Measurements from ENCODE around the gene DEPDC4. TPM values are rescaled to one million over a fixed set of nuclear protein-coding genes. Genes with fewer than 3 reads are reported as not detected.
A peak's percentile ranks its signal among the peaks of the same experiment; 100 is the strongest.

Gene DEPDC4
- total and polyA plus RNA-seq, 7 experiments from 2014 or later, result 0.64 to 1.3 (median 0.87) TPM

- no peaks in the 10 kb centered on the region for H3K9me3 ChIP-seq (ENCODE audit: control insufficient read depth in 2 of 3, low read length in 3 of 3)
- Mint-ChIP-seq H3K4me1 (peaks cover 0 to 8% (median 6%) of the 10 kb centered on the region in 7 donors), H3K36me3 (peaks cover 0 to 14% (median 4%) of the 10 kb centered on the region in 5 donors), H3K4me3 (no peak overlapping the region), H3K27ac (no peak overlapping the region), H3K27me3 (no peaks in the 10 kb centered on the region), H3K9me3 (peaks cover 0 to 5% (median 0%) of the 10 kb centered on the region in 11 donors)
- ATAC-seq (no peak), DNase-seq (no peak)
- H3K4me3 ChIP-seq (ENCODE audit: low read length), result no peak overlapping the region
- no peaks in the 10 kb centered on the region for H3K36me3 ChIP-seq (ENCODE audit: control insufficient read depth in 2 of 3, insufficient read depth in 3 of 3, low read length in 3 of 3)
- ChIA-PET CTCF (no interaction called here), POLR2A (no interaction called here)
- intact Hi-C loops (cut with micrococcal nuclease), result no loop called here
- H3K4me1 ChIP-seq (ENCODE audit: control insufficient read depth in 2 of 2, insufficient read depth in 2 of 2, low read length in 2 of 2), result no peaks in the 10 kb centered on the region
- H3K27me3 ChIP-seq (ENCODE audit: control insufficient read depth in 2 of 2, insufficient read depth in 2 of 2, low read length in 2 of 2), result no peaks in the 10 kb centered on the region
- H3K27ac ChIP-seq (ENCODE audit: low read depth, low read length), result no peak overlapping the region
Observed at GRCh38 chr12:100253437-100253836, 13.4 kb downstream of the DEPDC4 start.

DNA sequence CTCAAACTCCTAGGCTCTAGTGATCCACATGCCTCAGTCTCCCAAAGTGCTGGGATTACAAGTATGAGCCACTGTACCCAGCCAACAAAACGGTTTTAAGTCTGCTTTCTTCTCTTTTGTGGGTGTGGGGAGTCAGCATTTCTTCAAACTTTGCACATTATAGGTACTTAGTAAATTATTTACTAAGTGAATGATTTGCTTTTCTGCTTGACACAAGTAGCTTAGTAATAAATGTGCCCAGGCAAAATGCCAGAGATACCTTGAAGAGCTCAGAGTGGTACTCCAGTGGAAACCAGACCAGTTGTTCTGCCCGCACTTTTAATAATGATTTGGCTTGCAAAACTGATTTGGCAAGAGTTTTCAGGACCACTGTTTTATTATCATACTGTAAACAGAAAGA is 15.0 kb downstream of the DEPDC4 start:
- H3K36me3 Mint-ChIP-seq, result peaks cover 0 to 7% (median 0%) of the 10 kb centered on the region in 5 donors
- Histone ChIP-seq H3K27me3 (ENCODE audit: control insufficient read depth in 2 of 2, insufficient read depth in 2 of 2, low read length in 2 of 2) (no peaks in the 10 kb centered on the region), H3K4me1 (ENCODE audit: control insufficient read depth in 2 of 2, insufficient read depth in 2 of 2, low read length in 2 of 2) (no peaks in the 10 kb centered on the region), H3K4me3 (ENCODE audit: low read length) (no peak overlapping the region), H3K36me3 (ENCODE audit: control insufficient read depth in 2 of 3, insufficient read depth in 3 of 3, low read length in 3 of 3) (no peaks in the 10 kb centered on the region), H3K27ac (ENCODE audit: low read depth, low read length) (no peak overlapping the region), H3K9me3 (ENCODE audit: control insufficient read depth in 2 of 3, low read length in 3 of 3) (no peaks in the 10 kb centered on the region)
- H3K27me3 Mint-ChIP-seq, result no peaks in the 10 kb centered on the region
- no peaks in the 10 kb centered on the region for H3K9me3 Mint-ChIP-seq
- ATAC-seq, result no peak
- POLR2A ChIA-PET, result no interaction called here
- no peak for DNase-seq
- no peak overlapping the region for H3K4me3 Mint-ChIP-seq
- intact Hi-C loops (cut with micrococcal nuclease), result no loop called here
- peak overlapping the region in 1 of 9 donors; percentile 22 for H3K27ac Mint-ChIP-seq
- H3K4me1 Mint-ChIP-seq, result no peaks in the 10 kb centered on the region
- CTCF ChIA-PET, result no interaction called here

- ATAC-seq (no peak), DNase-seq (no peak)
- intact Hi-C loops (cut with micrococcal nuclease), result no loop called here
- Histone ChIP-seq H3K36me3 (ENCODE audit: control insufficient read depth in 2 of 3, insufficient read depth in 3 of 3, low read length in 3 of 3) (no peaks in the 10 kb centered on the region), H3K27ac (ENCODE audit: low read depth, low read length) (no peak overlapping the region), H3K4me1 (ENCODE audit: control insufficient read depth in 2 of 2, insufficient read depth in 2 of 2, low read length in 2 of 2) (no peaks in the 10 kb centered on the region), H3K9me3 (ENCODE audit: control insufficient read depth in 2 of 3, low read length in 3 of 3) (no peaks in the 10 kb centered on the region), H3K4me3 (ENCODE audit: low read length) (no peak overlapping the region), H3K27me3 (ENCODE audit: control insufficient read depth in 2 of 2, insufficient read depth in 2 of 2, low read length in 2 of 2) (no peaks in the 10 kb centered on the region)
- Mint-ChIP-seq H3K27me3 (no peaks in the 10 kb centered on the region), H3K9me3 (no peaks in the 10 kb centered on the region), H3K4me1 (no peaks in the 10 kb centered on the region), H3K27ac (peak overlapping the region in 1 of 9 donors; percentile 12), H3K36me3 (peaks cover 0 to 11% (median 0%) of the 10 kb centered on the region in 5 donors), H3K4me3 (no peak overlapping the region)
- ChIA-PET CTCF (no interaction called here), POLR2A (no interaction called here)
Observed at GRCh38 chr12:100249941-100250340, 16.9 kb downstream of the DEPDC4 start.

DNA sequence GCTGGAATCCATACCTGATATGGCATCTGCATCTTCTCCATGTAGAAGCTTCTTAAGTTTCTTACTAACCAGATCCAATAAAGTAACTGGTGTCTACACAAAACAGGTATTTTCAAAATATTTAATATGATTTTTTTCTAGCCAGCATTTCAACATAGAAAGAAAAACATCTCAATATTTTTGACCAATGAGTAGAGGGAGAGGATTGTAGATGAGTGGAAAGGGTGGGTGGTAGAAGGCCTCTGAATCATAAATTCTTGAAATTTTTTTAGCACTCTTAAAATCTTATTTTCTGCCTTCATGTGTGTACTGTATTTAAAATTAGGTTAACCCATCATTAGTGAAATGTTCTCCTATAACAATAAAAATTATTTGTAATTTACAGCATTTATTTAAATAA is 18.0 kb downstream of the DEPDC4 start:
- no peak for DNase-seq
- H3K27ac ChIP-seq (ENCODE audit: low read depth, low read length), result no peak overlapping the region
- Mint-ChIP-seq H3K9me3 (no peaks in the 10 kb centered on the region), H3K36me3 (peaks cover 0 to 11% (median 0%) of the 10 kb centered on the region in 5 donors), H3K27ac (no peak overlapping the region), H3K4me1 (no peaks in the 10 kb centered on the region), H3K4me3 (no peak overlapping the region), H3K27me3 (no peaks in the 10 kb centered on the region)
- H3K9me3 ChIP-seq (ENCODE audit: control insufficient read depth in 2 of 3, low read length in 3 of 3), result no peaks in the 10 kb centered on the region
- ChIA-PET CTCF (interaction anchor here (0.6 kb wide), 1 partner anchor 292 kb away, joined by 4 read pairs; no protein-coding TSS in a partner anchor), POLR2A (no interaction called here)
- H3K36me3 ChIP-seq (ENCODE audit: control insufficient read depth in 2 of 3, insufficient read depth in 3 of 3, low read length in 3 of 3), result no peaks in the 10 kb centered on the region
- no peak overlapping the region for H3K4me3 ChIP-seq (ENCODE audit: low read length)
- no peaks in the 10 kb centered on the region for H3K27me3 ChIP-seq (ENCODE audit: control insufficient read depth in 2 of 2, insufficient read depth in 2 of 2, low read length in 2 of 2)
- no peak for ATAC-seq
- intact Hi-C loops (cut with micrococcal nuclease), result no loop called here
- H3K4me1 ChIP-seq (ENCODE audit: control insufficient read depth in 2 of 2, insufficient read depth in 2 of 2, low read length in 2 of 2), result no peaks in the 10 kb centered on the region

- no peak overlapping the region for H3K27ac Mint-ChIP-seq
Observed at GRCh38 chr12:100247765-100248164, 19.1 kb downstream of the DEPDC4 start.

GRCh38 chr12:100243137-100243536 is 23.7 kb downstream of the DEPDC4 start:
- no peak for ATAC-seq
- ChIA-PET POLR2A (no interaction called here), CTCF (no interaction called here)
- Mint-ChIP-seq H3K27ac (no peak overlapping the region), H3K27me3 (no peaks in the 10 kb centered on the region), H3K36me3 (peaks cover 0 to 4% (median 0%) of the 10 kb centered on the region in 5 donors), H3K4me3 (no peak overlapping the region), H3K4me1 (no peaks in the 10 kb centered on the region), H3K9me3 (no peaks in the 10 kb centered on the region)
- Histone ChIP-seq H3K27me3 (ENCODE audit: control insufficient read depth in 2 of 2, insufficient read depth in 2 of 2, low read length in 2 of 2) (no peaks in the 10 kb centered on the region), H3K9me3 (ENCODE audit: control insufficient read depth in 2 of 3, low read length in 3 of 3) (no peaks in the 10 kb centered on the region), H3K4me1 (ENCODE audit: control insufficient read depth in 2 of 2, insufficient read depth in 2 of 2, low read length in 2 of 2) (no peaks in the 10 kb centered on the region), H3K4me3 (ENCODE audit: low read length) (no peak overlapping the region), H3K36me3 (ENCODE audit: control insufficient read depth in 2 of 3, insufficient read depth in 3 of 3, low read length in 3 of 3) (no peaks in the 10 kb centered on the region), H3K27ac (ENCODE audit: low read depth, low read length) (no peak overlapping the region)
- intact Hi-C loops (cut with micrococcal nuclease), result no loop called here
- no peak for DNase-seq

More at GRCh38 chr12:100247765-100248164, 19.1 kb downstream of the DEPDC4 start:
- no peaks in the 10 kb centered on the region for H3K9me3 Mint-ChIP-seq
- Histone ChIP-seq H3K27me3 (ENCODE audit: control insufficient read depth in 2 of 2, insufficient read depth in 2 of 2, low read length in 2 of 2) (no peaks in the 10 kb centered on the region), H3K4me3 (ENCODE audit: low read length) (no peak overlapping the region), H3K9me3 (ENCODE audit: control insufficient read depth in 2 of 3, low read length in 3 of 3) (no peaks in the 10 kb centered on the region), H3K27ac (ENCODE audit: low read depth, low read length) (no peak overlapping the region), H3K36me3 (ENCODE audit: control insufficient read depth in 2 of 3, insufficient read depth in 3 of 3, low read length in 3 of 3) (no peaks in the 10 kb centered on the region), H3K4me1 (ENCODE audit: control insufficient read depth in 2 of 2, insufficient read depth in 2 of 2, low read length in 2 of 2) (no peaks in the 10 kb centered on the region)
- H3K36me3 Mint-ChIP-seq, result peaks cover 0 to 11% (median 0%) of the 10 kb centered on the region in 5 donors
- H3K4me1 Mint-ChIP-seq, result no peaks in the 10 kb centered on the region
- CTCF ChIA-PET, result no interaction called here
- POLR2A ChIA-PET, result no interaction called here
- ATAC-seq (no peak), DNase-seq (no peak)
- H3K27me3 Mint-ChIP-seq, result no peaks in the 10 kb centered on the region
- intact Hi-C loops (cut with micrococcal nuclease), result no loop called here
- H3K4me3 Mint-ChIP-seq, result no peak overlapping the region

GRCh38 chr12:100239589-100239988 is 27.3 kb downstream of the DEPDC4 start:
- no peak for DNase-seq
- H3K4me3 ChIP-seq (ENCODE audit: low read length), result no peak overlapping the region
- H3K27ac ChIP-seq (ENCODE audit: low read depth, low read length), result no peak overlapping the region
- H3K9me3 ChIP-seq (ENCODE audit: control insufficient read depth in 2 of 3, low read length in 3 of 3), result no peaks in the 10 kb centered on the region
- Mint-ChIP-seq H3K4me3 (no peak overlapping the region), H3K27me3 (no peaks in the 10 kb centered on the region), H3K9me3 (no peaks in the 10 kb centered on the region), H3K4me1 (no peaks in the 10 kb centered on the region), H3K27ac (no peak overlapping the region), H3K36me3 (no peaks in the 10 kb centered on the region)
- H3K4me1 ChIP-seq (ENCODE audit: control insufficient read depth in 2 of 2, insufficient read depth in 2 of 2, low read length in 2 of 2), result no peaks in the 10 kb centered on the region
- intact Hi-C loops (cut with micrococcal nuclease), result loop anchor here (5.0 to 10.0 kb wide), 2 partner anchors 165 to 493 kb away; no protein-coding TSS in a partner anchor
- no peak for ATAC-seq
- ChIA-PET CTCF (no interaction called here), POLR2A (no interaction called here)
- H3K27me3 ChIP-seq (ENCODE audit: control insufficient read depth in 2 of 2, insufficient read depth in 2 of 2, low read length in 2 of 2), result no peaks in the 10 kb centered on the region
- no peaks in the 10 kb centered on the region for H3K36me3 ChIP-seq (ENCODE audit: control insufficient read depth in 2 of 3, insufficient read depth in 3 of 3, low read length in 3 of 3)

Measured in naive thymus-derived CD4-positive, alpha-beta T cell (primary cell).